Measurements from ENCODE around the gene DCDC1.

- no peak for TF ChIP-seq CTCF (IDR thresholded peaks at IDR 0.05)
- no peak for TF ChIP-seq POLR2A (IDR thresholded peaks at IDR 0.05)
These were observed 266.7 kb downstream of the DCDC1 start for GRCh38 chr11:31102875-31103274.

Measured in uterus (tissue), 2 donors.